Measurements from ENCODE around the gene MAML1.

DNA sequence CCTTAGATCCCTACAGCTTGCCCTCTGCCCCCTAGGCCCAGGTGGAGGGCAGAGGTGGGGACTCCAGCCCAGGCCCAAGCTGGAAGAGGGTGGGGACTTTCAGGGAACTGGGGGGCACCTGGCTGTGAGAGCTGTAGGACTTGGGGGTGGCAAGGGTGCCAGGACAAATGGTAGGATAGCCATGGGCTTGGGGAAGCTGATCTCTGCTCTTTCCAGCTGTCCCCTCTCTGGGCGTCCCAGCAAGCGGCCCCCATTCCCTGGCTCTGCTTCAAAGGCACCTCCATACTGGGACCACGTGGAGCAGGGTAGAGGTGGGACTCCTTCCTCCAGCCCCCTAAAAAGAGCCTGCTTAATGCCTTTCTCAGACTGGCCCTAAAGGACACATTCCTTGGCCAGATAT, 61.5 kb downstream of the MAML1 start:
- TF ChIP-seq GLIS3 (CRISPR knock-in tag; IDR thresholded peaks at IDR 0.05), result no peak
- TF ChIP-seq, protein P1, sequence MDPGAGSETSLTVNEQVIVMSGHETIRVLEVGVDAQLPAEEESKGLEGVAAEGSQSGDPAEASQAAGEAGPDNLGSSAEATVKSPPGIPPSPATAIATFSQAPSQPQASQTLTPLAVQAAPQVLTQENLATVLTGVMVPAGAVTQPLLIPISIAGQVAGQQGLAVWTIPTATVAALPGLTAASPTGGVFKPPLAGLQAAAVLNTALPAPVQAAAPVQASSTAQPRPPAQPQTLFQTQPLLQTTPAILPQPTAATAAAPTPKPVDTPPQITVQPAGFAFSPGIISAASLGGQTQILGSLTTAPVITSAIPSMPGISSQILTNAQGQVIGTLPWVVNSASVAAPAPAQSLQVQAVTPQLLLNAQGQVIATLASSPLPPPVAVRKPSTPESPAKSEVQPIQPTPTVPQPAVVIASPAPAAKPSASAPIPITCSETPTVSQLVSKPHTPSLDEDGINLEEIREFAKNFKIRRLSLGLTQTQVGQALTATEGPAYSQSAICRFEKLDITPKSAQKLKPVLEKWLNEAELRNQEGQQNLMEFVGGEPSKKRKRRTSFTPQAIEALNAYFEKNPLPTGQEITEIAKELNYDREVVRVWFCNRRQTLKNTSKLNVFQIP (CRISPR knock-in tag; IDR thresholded peaks at IDR 0.05; ENCODE audit: borderline replicate concordance, low read depth), result no peak
- TF ChIP-seq, protein P2, sequence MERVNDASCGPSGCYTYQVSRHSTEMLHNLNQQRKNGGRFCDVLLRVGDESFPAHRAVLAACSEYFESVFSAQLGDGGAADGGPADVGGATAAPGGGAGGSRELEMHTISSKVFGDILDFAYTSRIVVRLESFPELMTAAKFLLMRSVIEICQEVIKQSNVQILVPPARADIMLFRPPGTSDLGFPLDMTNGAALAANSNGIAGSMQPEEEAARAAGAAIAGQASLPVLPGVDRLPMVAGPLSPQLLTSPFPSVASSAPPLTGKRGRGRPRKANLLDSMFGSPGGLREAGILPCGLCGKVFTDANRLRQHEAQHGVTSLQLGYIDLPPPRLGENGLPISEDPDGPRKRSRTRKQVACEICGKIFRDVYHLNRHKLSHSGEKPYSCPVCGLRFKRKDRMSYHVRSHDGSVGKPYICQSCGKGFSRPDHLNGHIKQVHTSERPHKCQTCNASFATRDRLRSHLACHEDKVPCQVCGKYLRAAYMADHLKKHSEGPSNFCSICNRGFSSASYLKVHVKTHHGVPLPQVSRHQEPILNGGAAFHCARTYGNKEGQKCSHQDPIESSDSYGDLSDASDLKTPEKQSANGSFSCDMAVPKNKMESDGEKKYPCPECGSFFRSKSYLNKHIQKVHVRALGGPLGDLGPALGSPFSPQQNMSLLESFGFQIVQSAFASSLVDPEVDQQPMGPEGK (CRISPR knock-in tag; IDR thresholded peaks at IDR 0.05; ENCODE audit: borderline replicate concordance), result no peak
- no peak for TF ChIP-seq ESRRG (CRISPR knock-in tag; IDR thresholded peaks at IDR 0.05)
- no peak for TF ChIP-seq ZNF565 (CRISPR knock-in tag; conservative IDR thresholded peaks at IDR 0.05; ENCODE audit: low read depth)

Data from SK-N-SH treated with all-trans-retinoic acid at 6 μM for 48 hours (cell line).